Loucy (cell line): ENCODE results near the gene GCDH.
A peak's percentile ranks its signal among the peaks of the same experiment; 100 is the strongest.

Source experiments
- H2AFZ ChIP-seq: fragments of 200-600 bp; sonication (generic); 2 replicates; pipeline ENCODE4 v1.6.0; 2016; ENCODE audit warnings: antibody characterized with exemption, mild to moderate bottlenecking, low read length, moderate library complexity
- H3F3A ChIP-seq: fragments of 200-600 bp; 2 replicates; pipeline ENCODE4 v1.6.0; 2016; ENCODE audit warnings: antibody characterized with exemption, low read depth, mild to moderate bottlenecking
- H3K27me3 ChIP-seq: fragments of 200-600 bp; sonication (generic); 2 replicates; pipeline ENCODE4 v1.6.1; 2014; ENCODE audit warnings: low read length, mild to moderate bottlenecking; ENCODE audit not compliant: insufficient read depth, poor library complexity, severe bottlenecking
- H3K36me3 ChIP-seq: fragments of 200-600 bp; sonication (generic); 2 replicates; pipeline ENCODE4 v1.6.1; 2016; ENCODE audit warnings: low read length; ENCODE audit not compliant: insufficient read depth
- H3K4me1 ChIP-seq: fragments of 200-600 bp; sonication (generic); 2 replicates; pipeline ENCODE4 v1.5.1; 2014; ENCODE audit warnings: low read length, mild to moderate bottlenecking; ENCODE audit not compliant: insufficient read depth, poor library complexity, severe bottlenecking
- H3K4me2 ChIP-seq: fragments of 200-600 bp; sonication (generic); 2 replicates; pipeline ENCODE4 v1.6.0; 2014; ENCODE audit warnings: antibody characterized with exemption, low read length, low read depth, mild to moderate bottlenecking; ENCODE audit not compliant: poor library complexity, severe bottlenecking
- H3K4me3 ChIP-seq: fragments of 200-600 bp; sonication (generic); 2 replicates; pipeline ENCODE4 v1.5.1; 2014; ENCODE audit warnings: low read length, mild to moderate bottlenecking, mixed read lengths; ENCODE audit not compliant: poor library complexity, severe bottlenecking
- H3K79me2 ChIP-seq: fragments of 200-600 bp; sonication (generic); 2 replicates; pipeline ENCODE4 v1.6.1; 2014; ENCODE audit warnings: low read length; ENCODE audit not compliant: insufficient read depth
- H3K9ac ChIP-seq: fragments of 200-600 bp; sonication (generic); 2 replicates; pipeline ENCODE4 v1.6.0; 2014; ENCODE audit warnings: mild to moderate bottlenecking, low read depth, low read length, moderate library complexity; ENCODE audit not compliant: poor library complexity, severe bottlenecking
- H3K9me2 ChIP-seq: fragments of 200-600 bp; sonication (generic); replicated peaks from 2 replicates; pipeline ENCODE4 v1.6.1; 2016; ENCODE audit warnings: low read depth, low read length, mixed read lengths
- H3K9me3 ChIP-seq: fragments of 200-600 bp; sonication (generic); 2 replicates; pipeline ENCODE4 v1.6.1; 2014; ENCODE audit warnings: mild to moderate bottlenecking, antibody characterized with exemption, low read length, low read depth; ENCODE audit not compliant: insufficient read depth
- H4K20me1 ChIP-seq: fragments of 200-600 bp; sonication (generic); 2 replicates; pipeline ENCODE4 v1.6.0; 2014; ENCODE audit warnings: antibody characterized with exemption, low read length, mild to moderate bottlenecking; ENCODE audit not compliant: insufficient read depth, poor library complexity, severe bottlenecking
- CTCF ChIP-seq: fragments of 200-600 bp; sonication (generic); conservative IDR thresholded peaks from 2 replicates; pipeline ENCODE4 v1.5.1; 2014; ENCODE audit warnings: mild to moderate bottlenecking, antibody characterized with exemption, low read length
- EZH2phosphoT487 ChIP-seq: fragments of 200-600 bp; IDR thresholded peaks from 2 replicates; pipeline ENCODE4 v1.6.1; 2018; ENCODE audit warnings: antibody characterized with exemption, mild to moderate bottlenecking, moderate library complexity, borderline replicate concordance

The GCDH gene

GRCh38 chr19:12948612-12949362 lies 57.8 kb downstream of the GCDH start:
- H3K4me3 ChIP-seq, result no peak overlapping the region
- H3K9ac ChIP-seq, result no peak overlapping the region
- H3K36me3 ChIP-seq, result peaks cover 49% of the 10 kb centered on the region
- peaks cover 54% of the 10 kb centered on the region for H4K20me1 ChIP-seq
- H3K9me2 ChIP-seq, result no peaks in the 10 kb centered on the region
- peaks cover 80% of the 10 kb centered on the region for H3K79me2 ChIP-seq
- peak overlapping the region; percentile 91 for H3K4me2 ChIP-seq
- H3K9me3 ChIP-seq, result no peaks in the 10 kb centered on the region
- H3F3A ChIP-seq, result peaks cover 17% of the 10 kb centered on the region
- peaks cover 30% of the 10 kb centered on the region for H3K4me1 ChIP-seq
- no peaks in the 10 kb centered on the region for H3K27me3 ChIP-seq
- H2AFZ ChIP-seq, result no peak overlapping the region
- TF ChIP-seq CTCF (no peak), EZH2phosphoT487 (no peak)
